Activated T-cell treated with anti-CD3 and anti-CD28 coated beads for 1 hour (primary cell): Measurements from ENCODE around the gene FGD5.

Experiments used
- DNase-seq: peaks from one replicate; pipeline ENCODE4 v3.0.0-alpha.2; 2020; ENCODE audit warnings: low read depth

FGD5 gene

DNA sequence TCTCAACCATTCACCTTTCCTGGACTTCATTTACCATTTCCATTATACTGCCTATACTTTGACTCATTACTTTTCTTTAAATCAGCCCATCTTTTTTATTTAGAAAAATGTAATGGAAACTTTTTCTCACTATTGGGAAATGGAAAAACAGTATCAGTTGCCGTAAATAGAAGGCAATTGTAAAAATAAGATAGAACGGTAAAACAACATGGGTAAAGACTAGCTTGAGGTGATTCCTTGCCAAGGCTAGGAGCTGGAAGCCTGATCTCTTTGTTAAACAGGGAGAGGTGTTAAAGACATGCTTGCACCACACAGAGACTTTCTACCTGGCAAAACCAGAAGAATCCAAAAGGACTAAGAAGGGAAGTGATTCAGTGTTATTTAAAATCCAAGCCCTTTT is 5.9 kb downstream of the FGD5 start:
- no peak for DNase-seq

DNA sequence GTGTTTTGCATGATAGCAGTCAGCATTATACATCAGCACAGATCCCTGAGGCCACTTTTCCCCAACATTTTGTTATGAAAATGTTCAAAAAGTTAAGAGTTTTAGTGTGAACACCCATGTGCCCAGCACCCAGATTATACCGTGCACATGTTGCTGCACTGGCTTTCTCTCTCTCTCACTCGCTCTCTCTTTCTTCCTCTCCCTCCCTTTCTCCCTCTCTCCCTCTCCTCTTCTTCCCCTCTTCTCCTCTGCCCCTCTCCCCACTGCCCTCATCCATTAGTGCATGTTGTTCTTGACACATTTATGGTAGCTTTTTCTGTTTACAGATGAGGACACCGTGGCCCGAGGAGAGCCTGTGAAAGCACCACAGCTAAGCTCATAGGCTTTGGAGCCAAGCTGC is 7.3 kb downstream of the FGD5 start:
- no peak for DNase-seq

DNA sequence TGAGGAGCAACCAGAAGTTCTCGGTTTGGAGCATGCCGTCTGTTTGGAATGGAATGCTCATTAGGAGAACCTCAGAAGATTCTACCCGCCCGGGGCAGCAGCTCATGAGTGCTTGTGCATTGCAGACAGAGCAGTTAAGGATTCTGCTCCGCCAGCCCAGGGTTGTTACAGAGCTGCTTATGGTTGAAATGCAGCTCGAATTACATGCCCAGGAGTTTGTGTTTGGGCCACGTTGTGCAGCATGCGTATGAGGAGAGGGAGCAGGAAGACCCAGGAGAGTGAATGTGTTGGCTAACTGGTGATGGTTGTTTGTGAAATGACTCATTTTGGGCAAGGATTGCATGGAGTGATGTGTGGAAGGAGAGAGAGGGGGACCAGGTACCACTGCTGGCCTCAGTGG is 9.0 kb downstream of the FGD5 start:
- DNase-seq, result no peak

DNA sequence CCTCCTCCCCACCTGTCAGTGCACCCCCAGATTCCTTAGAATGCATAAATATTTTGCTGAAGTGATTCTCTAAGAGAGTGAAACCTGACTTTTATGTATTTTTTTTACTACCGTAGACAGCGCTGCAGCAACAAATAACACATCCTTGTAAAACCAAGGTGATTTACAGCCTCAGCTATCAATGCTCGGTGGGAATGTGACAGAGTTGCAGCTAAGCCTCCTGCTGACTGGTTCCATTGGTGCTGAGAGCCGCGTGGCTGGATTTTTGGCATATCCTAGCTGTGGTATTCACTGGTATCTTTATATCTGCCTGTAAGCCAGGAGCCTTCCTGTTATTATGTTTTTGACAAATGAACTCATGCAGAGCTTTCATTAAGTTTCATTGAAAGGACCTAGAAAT is 11.0 kb downstream of the FGD5 start:
- DNase-seq, result no peak

DNA sequence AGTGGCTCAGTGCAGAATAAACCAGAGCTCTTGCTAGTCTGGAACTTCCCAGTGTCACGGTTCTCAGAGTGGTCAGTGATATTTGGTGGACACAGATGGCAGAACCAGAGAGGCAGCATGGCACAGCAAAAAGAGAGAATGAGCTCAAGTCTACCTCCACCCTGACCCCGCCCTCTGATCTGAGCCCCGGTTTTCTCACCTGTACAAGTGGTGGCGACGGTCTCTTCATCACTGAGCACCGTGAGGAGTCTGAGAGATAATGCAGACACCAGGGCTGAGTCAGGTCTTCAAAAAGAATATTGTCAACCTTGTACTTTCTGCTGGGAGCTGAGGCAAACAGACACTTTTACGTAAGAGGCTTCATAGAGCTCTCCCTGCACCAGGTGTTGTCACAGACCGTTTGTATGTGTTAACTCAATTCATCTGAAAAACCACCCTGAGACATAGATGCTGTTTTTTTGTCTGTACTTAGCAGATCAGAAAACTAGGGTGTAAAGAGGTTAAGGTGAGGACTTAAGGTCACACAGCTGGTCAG is 13.2 kb downstream of the FGD5 start:
- DNase-seq, result no peak

DNA sequence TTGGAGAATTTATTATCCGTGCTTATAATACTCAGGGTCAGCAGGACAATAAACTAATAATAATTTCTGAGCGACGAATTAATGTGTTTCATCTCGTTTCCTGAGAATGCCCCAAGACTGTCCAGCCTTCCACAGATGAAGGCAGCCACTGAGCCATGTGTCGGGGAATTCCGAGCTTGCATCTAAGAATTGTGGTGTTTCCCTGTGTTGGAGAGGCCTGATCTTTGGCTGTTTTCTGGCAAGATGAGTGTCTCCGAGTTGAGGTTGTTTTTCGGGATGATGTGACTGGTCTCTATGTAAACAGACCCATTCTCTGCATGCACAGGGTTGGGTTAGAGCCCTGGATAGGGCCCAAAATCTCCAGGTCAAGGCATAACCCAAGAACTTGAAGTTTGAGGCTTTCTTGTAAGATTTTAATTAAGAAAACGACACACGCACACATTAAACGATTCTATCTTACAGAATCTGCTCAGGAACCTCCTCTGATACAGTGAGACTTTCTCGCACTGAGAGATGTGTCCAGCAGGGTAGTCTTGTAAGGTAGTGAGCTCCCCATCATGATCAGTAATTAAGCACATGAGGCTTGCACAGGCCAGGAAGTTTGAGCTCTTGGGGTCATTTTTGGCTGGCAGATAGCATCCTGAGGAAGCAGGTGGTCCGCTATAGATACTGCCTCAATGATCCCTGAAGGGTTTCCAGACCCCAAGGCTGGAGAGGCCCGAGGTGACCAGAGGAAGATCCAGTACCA is 14.4 kb downstream of the FGD5 start:
- DNase-seq, result no peak

DNA sequence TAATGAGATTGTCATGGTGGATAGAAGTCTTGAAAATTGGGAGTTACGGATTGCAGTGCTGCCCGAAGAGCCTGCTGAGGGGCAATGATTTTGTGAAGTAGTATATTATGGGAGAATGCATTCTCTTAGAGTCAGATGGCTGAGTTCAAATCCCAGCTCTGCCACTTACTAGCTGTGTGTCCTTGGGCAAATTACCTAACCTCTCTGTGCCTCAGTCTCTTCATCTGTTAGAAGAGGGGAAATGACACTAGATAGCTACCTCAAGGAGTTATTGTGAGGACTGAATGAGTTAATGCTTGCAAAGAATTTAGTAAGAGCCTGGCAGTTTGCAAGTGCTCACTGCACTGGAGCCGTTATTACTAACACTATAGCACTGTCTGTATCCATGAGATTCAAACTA is 15.4 kb downstream of the FGD5 start:
- DNase-seq, result no peak

DNA sequence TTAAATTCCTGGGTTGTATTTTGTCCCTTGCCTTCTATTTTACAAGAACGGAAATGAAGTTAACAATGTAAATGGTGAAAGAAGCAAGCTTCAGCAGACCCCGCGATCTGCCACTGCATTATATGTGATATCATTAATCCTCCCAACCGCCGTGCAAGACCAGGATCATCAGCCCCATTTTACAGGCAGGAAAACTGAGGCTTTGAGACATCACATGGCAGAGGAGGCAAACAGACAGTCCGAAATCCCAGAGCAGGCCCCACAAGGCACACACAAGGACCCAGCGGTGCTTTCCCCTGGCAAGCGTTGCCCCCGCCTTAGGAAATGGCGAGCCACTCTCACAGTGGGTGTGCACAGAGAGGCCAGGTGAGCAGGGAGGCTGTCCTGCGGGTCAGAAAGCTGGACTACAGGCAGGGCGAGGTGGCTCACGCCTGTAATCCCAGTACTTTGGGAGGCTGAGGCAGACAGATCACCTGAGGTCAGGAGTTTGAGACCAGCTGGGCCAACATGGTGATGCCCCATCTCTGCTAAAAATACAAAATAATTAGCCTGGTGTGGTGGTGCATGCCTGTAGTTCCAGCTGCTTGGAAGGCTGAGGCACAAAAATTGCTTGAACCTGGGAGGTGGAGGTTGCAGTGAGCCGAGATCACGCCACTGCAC is 16.2 kb downstream of the FGD5 start:
- DNase-seq, result no peak

DNA sequence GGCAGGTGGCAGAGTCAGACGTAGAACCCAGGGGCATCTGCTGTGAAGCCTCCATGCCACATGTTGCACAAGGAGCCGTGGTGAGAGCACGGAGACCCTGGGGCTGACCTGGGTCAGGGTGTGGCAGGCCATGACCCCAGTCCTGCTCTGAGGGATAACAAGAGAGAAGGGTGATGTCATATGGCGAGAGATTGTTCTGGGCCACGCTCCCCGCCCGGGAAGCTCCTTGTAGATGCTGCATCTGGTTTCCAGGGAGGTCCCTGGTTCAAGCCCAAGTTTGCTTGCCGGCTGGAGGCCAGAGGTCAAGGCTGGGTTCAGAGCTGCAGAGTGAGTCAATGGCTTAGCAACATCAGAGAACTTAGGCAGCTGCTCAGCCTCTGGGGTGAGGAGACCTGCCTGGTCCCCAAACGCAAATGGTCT is 17.3 kb downstream of the FGD5 start:
- DNase-seq, result no peak

DNA sequence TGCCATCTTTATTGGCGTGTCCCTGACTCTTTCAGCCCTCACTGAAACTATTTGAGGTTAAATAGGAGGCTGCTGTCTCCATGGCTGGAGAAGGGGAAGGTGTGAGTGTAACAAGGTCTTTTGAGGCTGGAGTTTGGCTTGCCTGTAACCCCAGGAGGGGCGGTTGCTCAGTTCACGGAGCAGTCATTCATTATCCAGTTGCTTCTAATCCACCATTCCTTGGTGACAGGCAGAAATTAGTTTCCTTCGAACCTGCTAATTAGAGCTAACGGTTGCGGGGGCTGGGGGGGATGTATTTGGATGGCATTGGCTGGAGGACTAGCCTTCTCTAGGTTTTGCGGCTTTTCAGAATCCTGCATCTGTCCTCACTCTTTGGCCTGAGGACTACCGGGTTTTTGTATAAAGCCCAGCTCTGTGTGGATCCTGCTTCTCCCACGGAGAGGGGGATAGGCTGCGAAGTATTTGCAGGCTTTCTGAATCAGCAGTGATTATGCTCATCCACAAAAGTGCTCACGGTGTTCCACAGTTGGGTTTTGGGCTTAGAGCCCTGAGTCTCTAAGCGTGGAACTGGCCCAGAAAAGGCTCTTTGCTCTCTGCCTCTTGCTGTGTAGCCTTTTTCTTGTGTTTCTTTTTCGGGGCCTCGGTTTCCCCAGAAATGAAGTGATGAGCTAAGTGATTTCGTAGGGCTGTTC is 18.6 kb downstream of the FGD5 start:
- DNase-seq, result no peak

DNA sequence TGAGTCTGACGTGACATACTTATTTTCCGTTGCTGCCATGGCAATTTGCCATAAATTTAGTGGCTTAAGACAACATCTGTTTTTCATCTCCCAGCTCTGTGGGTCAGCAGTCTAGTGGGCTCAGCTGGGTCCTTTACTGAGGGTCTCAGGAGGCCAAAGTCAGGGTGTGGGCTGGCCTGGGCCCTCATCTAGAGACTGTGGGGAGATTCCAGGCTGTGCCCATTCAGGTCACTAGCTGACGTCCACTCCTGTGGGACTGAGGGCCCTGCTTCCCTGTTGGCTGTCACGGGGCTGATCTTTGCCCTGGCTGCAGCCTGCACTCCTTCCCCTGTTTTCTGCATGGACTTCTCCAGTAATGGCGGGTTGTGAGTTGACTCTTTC is 19.1 kb downstream of the FGD5 start:
- DNase-seq, result no peak

DNA sequence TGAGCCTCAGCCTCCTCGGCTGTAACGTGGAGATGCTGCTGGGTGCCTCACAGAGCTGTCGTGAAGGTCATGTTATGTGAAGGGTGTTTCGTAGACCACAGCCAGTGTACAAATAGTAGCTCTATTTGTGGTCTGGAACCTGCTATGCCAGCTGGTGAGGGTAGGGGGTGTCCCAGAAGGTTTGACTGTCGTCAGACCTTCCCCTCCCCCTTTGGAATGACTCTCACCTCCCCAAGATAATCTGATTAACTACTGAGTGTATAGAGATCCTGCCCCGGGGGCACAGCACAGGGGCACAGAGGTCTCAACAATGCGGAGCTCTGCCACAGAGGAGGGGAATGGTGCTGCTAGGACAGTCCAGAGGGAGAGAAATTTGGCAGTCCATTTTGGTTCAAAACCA is 20.5 kb downstream of the FGD5 start:
- DNase-seq, result no peak

DNA sequence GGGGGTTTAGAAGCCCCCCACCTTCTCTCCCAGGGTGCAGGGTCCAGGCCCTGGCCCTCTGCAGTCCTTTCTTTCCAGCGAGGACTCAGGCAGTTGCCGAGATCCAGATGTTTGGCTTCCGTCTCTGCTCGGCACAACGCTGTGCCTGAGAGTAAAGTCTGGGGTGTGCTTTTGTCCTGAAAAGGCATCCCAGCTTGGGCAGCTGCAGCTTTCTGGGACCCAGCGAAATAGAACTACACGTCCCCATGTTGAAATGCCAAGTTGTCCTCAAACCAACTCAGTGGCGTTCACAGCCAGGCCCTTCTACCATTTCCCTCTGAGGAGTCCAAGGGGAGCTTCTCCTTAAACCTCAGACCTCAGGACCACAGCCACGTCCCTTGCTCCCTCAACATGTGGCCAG is 23.1 kb downstream of the FGD5 start:
- DNase-seq, result no peak

DNA sequence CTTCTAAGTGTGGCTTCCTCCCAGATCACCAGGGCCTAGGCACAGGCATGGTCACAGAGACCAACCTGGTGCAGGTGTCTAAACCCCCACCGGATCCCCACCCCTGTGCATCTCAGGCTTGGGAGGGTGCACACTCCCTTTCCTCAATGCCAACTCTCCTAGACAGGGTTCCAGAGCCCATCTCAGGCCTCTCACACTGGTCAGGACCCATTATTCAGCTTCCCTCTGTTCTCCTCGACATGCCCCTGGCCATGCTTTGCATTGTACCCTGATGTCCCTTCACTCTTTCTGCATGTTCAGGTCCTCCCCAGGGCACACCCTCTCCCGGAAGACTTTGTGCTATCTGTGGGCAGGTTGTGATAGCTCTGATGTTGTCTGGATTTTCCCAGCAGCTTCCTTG is 23.5 kb downstream of the FGD5 start:
- no peak for DNase-seq

DNA sequence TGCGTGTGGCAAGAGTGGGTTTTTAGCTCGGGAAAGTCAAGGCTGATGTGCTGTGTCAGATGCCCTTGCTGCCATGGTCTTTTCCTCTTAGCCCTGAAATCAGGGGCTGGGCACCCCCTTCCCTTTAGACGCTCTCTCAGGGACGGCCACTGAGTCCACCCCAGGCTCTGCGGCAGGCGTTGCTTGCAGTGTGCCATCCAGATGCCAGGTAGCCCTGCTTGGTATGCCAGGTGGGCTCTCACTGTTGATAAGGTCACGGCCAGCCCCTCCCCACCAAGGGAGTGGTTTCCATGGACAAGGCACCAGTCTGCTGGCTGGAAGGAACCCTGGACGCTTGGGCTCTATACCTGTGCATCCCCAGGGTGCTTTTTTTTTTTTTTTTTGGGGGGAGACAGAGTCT is 24.6 kb downstream of the FGD5 start:
- DNase-seq, result no peak

DNA sequence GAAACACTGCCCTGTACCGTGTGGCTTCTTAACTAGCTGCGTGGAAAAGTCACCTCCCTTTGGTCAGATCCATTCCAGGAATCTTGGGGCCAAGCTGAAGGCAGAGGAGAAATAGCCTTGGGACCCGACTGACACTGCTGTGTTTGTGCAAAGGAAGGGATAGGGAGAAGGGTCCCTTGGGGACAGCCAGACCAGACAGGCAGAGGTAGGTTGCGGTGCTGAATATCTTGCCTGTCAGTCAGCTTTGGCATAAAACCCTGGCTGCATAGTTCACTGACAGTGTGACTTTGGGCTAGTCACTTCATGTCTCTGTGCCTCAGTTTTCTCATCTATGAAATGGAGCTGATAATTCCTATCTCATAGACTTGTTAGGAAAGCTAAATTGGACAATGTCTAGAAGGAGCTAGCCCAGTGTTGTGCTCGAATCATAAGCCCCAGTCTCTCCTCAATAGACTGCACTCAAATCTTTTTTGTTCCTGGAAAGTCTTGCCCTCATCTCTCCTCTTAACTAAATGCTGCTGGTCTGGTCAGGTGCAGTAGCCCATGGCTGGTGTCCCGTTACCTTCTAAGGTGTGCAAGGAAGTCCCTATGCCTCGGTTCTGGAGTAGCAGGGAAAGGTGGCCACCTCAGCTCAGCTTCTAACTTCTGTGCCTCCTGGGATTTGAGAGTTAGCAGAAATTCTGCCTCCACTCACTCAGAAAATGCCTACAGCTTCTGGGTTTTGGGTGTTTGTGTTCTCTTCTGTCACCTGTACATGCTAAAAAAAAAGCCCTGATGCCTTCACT is 25.8 kb downstream of the FGD5 start:
- no peak for DNase-seq

DNA sequence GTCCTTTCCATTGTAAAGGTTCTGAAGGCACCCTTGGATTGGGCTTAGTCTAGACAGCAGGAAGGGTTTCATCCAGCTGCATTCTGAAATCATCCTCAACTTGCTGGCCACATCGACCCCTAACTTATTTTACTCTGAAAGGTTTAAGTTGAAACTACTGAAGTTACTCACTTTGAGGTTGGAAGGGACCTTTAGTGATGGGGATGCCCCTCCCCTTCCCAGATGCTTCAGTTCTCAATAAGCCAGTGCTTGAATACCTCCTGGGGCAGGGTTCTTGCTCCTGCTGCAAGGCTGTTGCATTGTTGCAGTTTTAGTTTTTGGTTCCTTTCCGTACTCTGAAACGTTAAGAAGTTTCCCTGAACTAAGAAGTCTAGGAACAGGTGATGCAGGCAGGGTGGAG is 26.4 kb downstream of the FGD5 start:
- DNase-seq, result no peak

DNA sequence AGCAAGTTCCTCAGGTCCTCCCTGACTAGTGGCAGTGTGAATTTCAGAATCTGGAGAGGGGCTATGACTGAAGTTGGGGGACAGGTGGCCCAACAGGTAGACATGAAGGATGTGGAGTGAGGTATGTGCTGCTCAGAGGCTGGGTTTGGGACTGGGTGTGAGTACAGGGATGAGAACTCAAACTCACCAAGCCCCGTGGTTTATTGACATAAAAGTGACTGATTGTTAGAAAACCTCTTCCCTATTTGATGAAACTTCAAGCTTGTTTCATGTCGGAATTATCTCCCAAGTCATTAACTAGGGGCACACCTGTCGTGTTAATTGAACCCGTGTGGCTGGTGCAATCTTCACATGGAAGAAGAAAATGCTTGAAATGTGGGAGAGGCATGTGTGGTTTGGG is 27.1 kb downstream of the FGD5 start:
- DNase-seq, result no peak

DNA sequence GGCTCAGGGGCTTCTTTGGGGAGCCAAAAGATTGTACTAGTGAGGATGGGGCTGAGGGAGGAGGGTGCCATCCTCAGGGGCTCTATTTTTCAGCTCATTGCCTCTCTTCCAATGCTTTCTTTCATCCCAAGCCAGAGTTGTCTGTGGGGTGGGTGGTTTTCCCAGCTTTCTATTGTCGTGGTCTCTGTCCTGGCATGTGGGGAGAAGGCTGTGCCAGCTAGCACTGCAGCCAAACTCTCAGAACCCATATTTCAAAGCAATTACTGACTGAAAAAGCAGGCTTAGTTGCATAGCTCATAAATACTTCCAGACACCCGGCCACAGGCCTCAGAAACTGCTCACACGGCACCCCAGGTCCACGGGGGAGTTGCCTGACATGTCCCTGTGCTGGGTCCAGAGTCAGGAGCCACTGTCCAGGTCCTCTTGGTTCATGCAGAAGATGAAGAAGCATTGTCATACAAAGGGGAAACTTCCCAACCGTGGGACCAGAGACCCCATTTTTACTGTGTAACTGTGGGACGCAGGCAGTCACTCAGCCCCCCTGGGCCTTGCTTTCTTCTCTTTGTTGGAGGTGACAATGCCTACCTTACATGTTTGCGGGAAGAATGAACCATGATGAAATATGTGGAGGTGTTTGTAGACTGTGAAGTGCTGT is 27.6 kb downstream of the FGD5 start:
- no peak for DNase-seq

DNA sequence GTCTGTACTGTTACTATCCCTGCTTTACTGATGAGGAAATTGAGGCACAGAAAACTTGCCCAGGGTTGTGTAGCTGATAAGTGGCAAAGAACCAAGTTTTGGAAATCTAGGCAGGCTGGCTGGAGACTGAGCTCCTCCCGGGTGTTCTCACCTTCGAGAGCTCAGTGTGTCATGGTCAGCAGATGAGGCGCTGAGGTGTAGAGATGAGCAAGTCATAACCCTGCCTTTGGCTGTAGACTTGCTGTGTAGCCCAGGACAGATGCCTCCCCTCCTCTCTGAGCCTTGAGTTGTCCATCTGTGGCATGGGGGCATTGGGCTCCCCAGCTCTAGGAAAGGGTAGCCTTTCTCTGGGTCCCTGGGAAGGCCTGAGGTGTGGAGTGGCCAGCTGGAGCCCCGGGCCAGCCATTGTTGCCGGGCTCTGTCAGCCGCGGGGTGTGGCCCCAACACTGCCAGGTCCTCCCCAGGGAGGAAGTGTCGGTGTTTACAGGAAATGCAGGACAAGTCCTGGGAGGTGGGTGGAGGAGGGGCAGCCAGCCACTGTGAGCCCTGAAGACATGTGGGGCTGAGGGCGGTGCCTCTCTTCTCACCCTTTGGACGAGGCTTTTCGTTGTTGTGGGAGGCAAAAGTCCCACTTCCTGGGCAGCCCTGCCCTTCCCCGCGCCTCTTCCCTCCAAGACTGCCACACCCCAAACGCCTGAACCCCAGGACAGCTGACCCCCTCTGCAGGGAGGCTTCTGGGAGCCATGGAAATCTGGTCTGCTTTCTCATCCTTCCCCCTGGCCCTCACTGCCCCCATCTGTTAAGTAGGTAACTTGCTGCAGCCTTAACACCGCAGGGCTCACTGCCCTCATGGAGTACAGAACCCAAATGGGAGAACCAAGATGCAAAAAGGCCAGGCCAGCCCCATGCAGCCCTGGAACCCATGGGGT is 29.1 kb downstream of the FGD5 start:
- no peak for DNase-seq

DNA sequence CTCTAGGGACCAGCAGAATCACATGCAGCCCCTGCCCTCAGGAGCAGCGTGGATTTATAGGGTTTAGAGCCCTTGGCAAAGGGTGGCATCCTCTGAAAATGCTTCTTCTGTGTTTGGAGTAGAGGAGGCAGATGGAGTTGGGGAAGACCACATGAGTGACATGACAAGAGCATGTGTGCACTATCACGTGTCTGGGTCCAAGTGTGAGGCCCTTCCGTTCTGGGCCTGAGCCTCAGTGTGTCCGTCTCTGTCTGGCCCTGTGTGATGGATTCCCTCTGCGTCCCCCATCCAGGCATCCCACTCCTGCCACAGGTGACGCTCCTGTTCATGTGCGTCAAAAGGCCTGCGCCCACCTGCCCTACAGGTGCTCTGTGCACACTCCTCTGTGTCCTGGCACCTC is 30.1 kb downstream of the FGD5 start:
- no peak for DNase-seq
